GM12873 (cell line): ENCODE results near the gene ANGEL2.

Source experiments
- CTCF ChIP-seq: IDR thresholded peaks from 2 replicates; pipeline ENCODE4 v1.5.1; 2012; ENCODE audit warnings: low read depth, mild to moderate bottlenecking, moderate library complexity, low read length, control low read depth; ENCODE audit not compliant: insufficient read depth; ENCODE audit errors: missing control alignments

The ANGEL2 gene

GRCh38 chr1:212976586-212976985, 39.1 kb downstream of the ANGEL2 start:
- TF ChIP-seq CTCF: no peak

DNA sequence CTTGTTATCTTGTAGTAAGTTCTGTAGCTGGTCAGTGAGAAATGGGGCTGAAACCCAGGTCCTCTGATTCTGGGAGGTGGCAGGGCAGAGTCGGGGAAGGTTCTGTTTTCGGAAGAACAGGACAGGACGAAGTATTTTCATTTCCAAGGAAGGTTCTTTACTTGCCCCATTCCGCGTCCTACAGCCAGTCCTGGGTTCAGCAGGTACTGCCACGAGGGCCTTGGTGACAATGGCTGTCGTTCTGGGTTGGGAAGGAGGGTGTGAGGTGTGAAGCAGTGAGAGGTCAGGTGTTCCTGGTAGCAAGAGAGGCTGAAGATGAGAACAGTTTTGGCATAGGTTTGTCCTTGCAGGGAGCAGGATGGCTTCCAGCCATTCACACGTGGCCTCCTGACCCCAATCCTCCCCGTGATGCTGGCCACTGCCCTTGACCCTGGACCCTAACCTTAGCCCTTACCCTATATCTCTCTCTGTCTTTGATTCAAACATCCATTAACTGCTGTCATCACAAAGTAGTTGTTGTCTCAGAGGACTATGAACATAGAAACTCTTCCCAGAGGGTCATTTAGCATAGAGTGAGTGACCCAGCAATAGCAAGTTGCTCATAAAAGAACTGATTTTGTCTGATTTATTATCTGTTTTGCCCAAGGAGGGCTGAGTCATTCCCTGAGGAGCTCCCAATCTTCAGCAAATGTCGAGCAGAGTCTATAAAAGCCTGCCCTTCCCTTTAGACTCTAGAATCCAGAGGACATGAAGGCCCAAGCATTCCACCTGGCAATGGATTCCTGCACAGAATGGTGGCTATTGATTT, 40.4 kb downstream of the ANGEL2 start:
- no peak for TF ChIP-seq CTCF

- no peak for TF ChIP-seq CTCF
Measured at GRCh38 chr1:212974711-212975110, 41.0 kb downstream of the ANGEL2 start.

GRCh38 chr1:212973899-212974298, 41.8 kb downstream of the ANGEL2 start:
- no peak for TF ChIP-seq CTCF

DNA sequence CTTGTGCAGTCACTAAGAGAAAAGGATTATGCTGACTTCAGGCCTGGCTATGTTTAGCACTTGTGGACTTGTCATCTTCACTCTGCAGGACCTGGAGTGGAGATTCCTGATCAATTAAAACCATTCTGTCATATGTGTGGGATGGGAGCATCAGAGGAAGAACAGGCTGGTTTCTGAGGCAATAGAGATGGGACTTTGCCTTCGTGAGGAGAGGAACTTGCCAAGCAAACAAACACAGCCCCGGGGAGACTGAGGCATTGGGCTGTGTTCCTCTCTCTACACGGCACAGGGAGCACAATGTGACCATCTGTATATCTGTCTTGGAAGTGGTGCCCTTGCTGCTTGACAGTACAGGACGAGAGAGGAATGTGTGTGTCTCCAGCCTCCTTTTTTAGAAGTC, 42.2 kb downstream of the ANGEL2 start:
- no peak for TF ChIP-seq CTCF

GRCh38 chr1:212971312-212971711, 44.4 kb downstream of the ANGEL2 start:
- no peak for TF ChIP-seq CTCF

DNA sequence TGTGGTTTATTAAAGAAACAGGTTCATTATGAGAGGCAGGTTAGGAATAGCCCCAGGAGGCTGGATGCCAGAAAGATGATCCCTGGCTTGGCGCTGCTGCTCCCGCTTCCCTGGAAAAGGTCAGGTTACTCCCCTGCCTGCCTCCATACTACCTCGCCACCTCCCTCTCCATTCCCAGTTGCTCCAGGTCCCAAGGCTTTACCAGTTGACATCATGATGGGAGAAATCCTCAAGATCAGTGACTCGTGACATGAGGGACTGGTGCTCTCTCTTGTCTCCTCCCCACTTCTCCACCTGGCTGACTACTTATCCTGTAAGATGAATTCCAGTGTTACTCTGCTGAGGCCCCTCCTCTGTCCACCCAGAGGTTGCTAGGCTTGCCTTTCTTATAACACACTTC, 45.6 kb downstream of the ANGEL2 start:
- TF ChIP-seq CTCF: no peak
